AG10803 (cell line): ENCODE data around the gene SULF2.
"Not testable (repeated sequence)": the region's sequence is repeated elsewhere in the genome, so short reads cannot be mapped to it uniquely, and the experiment has no call there.

Experiments
- DNase-seq: peaks from one replicate; pipeline ENCODE4 v3.0.0; 2010; ENCODE audit warnings: low read depth
- H3K4me3 ChIP-seq: 2 replicates; pipeline ENCODE4 v1.5.1; 2011; ENCODE audit warnings: mild to moderate bottlenecking, low read length, control low read depth
- TF ChIP-seq, protein P1 (sequence below): conservative IDR thresholded peaks from 2 replicates; pipeline ENCODE4 v1.5.1; 2011; ENCODE audit warnings: mild to moderate bottlenecking, low read length, control low read depth, inconsistent platforms

The SULF2 gene

DNA sequence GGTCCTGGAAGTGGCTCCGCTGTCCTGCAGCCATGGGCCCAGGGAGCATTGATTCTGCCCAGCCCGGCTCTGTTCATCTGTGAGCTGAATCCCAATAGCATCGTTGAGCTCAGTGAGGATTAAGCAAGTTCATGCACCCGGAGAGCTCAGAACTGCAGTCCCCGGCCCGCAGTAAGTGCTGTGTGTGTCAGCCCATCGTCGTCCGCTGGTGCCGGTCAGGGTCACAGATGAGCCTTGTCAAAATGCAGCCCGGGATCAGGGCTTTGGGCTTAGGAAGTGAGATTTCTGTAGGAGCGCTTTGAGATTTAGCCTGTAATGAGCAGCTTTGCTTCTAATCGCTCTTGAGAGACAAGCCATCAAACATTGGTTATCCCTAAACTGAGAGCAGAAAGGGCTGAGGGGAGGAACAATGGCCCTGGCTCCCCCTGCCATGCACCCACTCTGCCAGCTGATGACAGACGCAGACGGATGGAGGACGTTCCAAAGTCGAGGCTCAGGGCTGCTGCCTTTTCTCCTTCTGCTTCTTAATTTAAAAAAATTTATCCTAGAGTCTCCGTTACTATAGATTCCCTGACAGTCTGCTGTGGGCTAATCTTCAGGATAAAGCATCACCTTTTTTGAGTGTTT, 25.6 kb upstream of the SULF2 start:
- TF ChIP-seq, protein P1, sequence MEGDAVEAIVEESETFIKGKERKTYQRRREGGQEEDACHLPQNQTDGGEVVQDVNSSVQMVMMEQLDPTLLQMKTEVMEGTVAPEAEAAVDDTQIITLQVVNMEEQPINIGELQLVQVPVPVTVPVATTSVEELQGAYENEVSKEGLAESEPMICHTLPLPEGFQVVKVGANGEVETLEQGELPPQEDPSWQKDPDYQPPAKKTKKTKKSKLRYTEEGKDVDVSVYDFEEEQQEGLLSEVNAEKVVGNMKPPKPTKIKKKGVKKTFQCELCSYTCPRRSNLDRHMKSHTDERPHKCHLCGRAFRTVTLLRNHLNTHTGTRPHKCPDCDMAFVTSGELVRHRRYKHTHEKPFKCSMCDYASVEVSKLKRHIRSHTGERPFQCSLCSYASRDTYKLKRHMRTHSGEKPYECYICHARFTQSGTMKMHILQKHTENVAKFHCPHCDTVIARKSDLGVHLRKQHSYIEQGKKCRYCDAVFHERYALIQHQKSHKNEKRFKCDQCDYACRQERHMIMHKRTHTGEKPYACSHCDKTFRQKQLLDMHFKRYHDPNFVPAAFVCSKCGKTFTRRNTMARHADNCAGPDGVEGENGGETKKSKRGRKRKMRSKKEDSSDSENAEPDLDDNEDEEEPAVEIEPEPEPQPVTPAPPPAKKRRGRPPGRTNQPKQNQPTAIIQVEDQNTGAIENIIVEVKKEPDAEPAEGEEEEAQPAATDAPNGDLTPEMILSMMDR: no peak
- no peak overlapping the region for H3K4me3 ChIP-seq
- no peak for DNase-seq

- no peak for DNase-seq
- no peak overlapping the region for H3K4me3 ChIP-seq
- TF ChIP-seq, protein P1: no peak
Measured at GRCh38 chr20:47810116-47810677, 24.9 kb upstream of the SULF2 start.

- no peak overlapping the region for H3K4me3 ChIP-seq
- no peak for DNase-seq
- TF ChIP-seq, protein P1: no peak
Measured at GRCh38 chr20:47809161-47809960, 24.1 kb upstream of the SULF2 start.

GRCh38 chr20:47805951-47806350, 20.7 kb upstream of the SULF2 start:
- TF ChIP-seq, protein P1: no peak
- H3K4me3 ChIP-seq: no peak overlapping the region
- DNase-seq: no peak

DNA sequence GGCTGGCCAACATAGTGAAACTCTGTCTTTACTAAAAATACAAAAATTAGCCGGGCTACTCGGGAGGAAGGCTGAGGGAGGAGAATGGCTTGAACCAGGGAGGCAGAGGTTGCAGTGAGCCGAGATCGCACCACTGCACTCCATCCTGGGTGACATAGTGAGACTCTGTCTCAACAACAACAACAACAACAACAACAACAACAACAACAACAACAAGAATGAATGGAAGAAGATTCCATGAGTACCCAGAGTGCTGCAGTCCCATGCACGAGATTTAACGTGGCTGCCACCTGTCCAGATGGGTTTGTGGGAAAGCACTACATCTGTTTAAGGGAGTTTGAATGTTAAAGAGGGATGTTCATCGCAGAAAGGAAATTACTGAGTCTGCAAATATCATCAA, 19.7 kb upstream of the SULF2 start:
- H3K4me3 ChIP-seq, DNase-seq: not testable (repeated sequence)

DNA sequence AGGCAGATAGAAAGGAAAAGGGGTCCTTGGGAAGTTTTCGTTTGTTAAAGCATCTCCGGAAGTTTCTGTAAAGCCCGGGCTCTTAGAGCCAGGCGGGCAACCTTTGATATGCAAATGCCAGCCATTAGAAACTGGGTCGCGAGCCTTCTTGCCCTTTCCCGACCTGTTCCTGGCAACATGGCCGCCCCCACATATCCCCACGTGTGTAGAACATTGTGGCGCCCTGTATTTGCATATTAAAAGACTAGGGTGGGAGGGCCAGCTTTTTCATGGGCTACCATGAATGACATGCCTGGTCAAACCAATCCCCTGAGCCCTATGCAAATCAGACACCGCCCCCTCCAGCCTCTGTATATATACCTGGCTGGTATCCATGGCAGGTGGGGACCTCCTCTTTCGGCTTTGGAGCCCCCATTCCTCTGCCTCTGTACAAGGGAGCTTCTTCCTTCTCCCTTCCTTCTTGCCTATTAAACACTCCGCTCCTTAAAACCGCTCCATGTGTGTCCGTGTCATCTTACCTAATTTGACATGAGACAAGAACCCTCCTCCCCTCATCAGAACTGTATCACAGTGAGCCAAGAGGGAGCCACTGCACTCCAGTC, 19.0 kb upstream of the SULF2 start:
- not testable (repeated sequence) for H3K4me3 ChIP-seq, DNase-seq

DNA sequence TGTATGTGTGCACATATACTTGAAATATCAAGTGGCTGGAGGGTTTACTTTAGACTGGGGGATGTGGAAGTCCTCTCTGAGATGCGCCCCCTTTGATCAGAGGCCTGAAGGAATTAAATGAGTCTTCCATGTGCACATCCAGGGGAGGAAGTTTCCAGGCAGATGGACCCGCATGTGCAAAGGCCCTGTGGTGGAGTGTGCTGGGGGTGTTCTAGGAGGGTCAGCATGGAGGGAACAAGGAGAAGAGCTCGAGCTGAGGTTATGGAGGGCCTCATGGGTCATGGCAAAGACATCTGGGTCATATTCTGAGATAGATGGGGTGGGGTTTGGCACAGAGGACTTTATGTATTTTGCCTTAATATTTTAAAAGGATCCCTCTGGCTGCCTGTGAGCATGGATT, 17.7 kb upstream of the SULF2 start:
- TF ChIP-seq, protein P1: no peak
- DNase-seq: no peak
- H3K4me3 ChIP-seq: no peak overlapping the region
